A549 (cell line): Measurements from ENCODE around the gene THYN1. TPM values are rescaled to one million over a fixed set of nuclear protein-coding genes. Genes with fewer than 3 reads are reported as not detected.

ENCODE experiments used
- ATAC-seq, 2 experiments: fragments of 200-7000 bp in 1 of 2; fragments of >200 bp in 1 of 2; cut with Nextera tagmentation in 1 of 2; cut with Tn5 transposase in 1 of 2; 3 replicates each; pipeline versions ENCODE4 v1.8.0 to v1.9.1; 2018 to 2020; ENCODE audit warnings: mild to moderate bottlenecking in 1 of 2, moderate library complexity in 1 of 2
- CTCF ChIA-PET: fragments of 300-600 bp; sonication (Branson Sonifier 250); formaldehyde crosslinking; extraction: SDS; loops from one replicate; lab custom pipeline; 2021; ENCODE audit warnings: antibody characterized with exemption, inconsistent platforms; lab: Yijun Ruan, JAX
- POLR2A ChIA-PET: fragments of 350-600 bp; formaldehyde crosslinking; extraction: SDS; loops from one replicate; lab custom pipeline; 2021; ENCODE audit warnings: antibody characterized with exemption, inconsistent platforms; lab: Yijun Ruan, JAX
- DNase-seq, 2 experiments: peaks; one replicate each; pipeline versions ENCODE4 v3.0.0 to v3.0.0-alpha.2; 2011 to 2016; ENCODE audit warnings: low read depth in 1 of 2, low spot score in 1 of 2
- FAIRE-seq: peaks from 2 replicates; lab custom pipeline; 2011; peaks lifted over from hg19 to GRCh38; lab: Jason Lieb, UNC
- H3K27ac ChIP-seq, 2 experiments: fragments of >200 bp; sonication (Bioruptor Twin); formaldehyde crosslinking; 3 replicates each; pipeline ENCODE4 v1.5.1; 2016 to 2017
- H3K4me1 ChIP-seq: fragments of >200 bp; sonication (Bioruptor Twin); formaldehyde crosslinking; 3 replicates; pipeline ENCODE4 v1.6.1; 2016
- H3K4me2 ChIP-seq: fragments of >200 bp; sonication (Bioruptor Twin); formaldehyde crosslinking; 3 replicates; pipeline ENCODE4 v1.6.1; 2016
- H3K4me3 ChIP-seq: fragments of >200 bp; sonication (Bioruptor Twin); formaldehyde crosslinking; 3 replicates; pipeline ENCODE4 v1.5.1; 2016
- H3K9me3 ChIP-seq: fragments of >200 bp; sonication (Bioruptor Twin); formaldehyde crosslinking; 3 replicates; pipeline ENCODE4 v1.6.1; 2016
- BCL3 ChIP-seq: fragments of >200 bp; sonication (Bioruptor Twin); formaldehyde crosslinking; IDR thresholded peaks from 3 replicates; pipeline ENCODE4 v1.6.1; 2016
- CBX8 ChIP-seq: fragments of 200-600 bp; sonication (generic); IDR thresholded peaks from 2 replicates; pipeline ENCODE4 v1.6.1; 2016
- CTCF ChIP-seq: fragments of >200 bp; sonication (Bioruptor Twin); formaldehyde crosslinking; IDR thresholded peaks from 3 replicates; pipeline ENCODE4 v1.5.1; 2016
- E2F6 ChIP-seq: IDR thresholded peaks from 2 replicates; pipeline ENCODE4 v1.6.1; 2012; ENCODE audit warnings: low read depth, borderline replicate concordance
- FOSB ChIP-seq: fragments of 250-450 bp; sonication (Bioruptor Pico); IDR thresholded peaks from 2 replicates; pipeline ENCODE4 v1.5.0; 2020; ENCODE audit warnings: mild to moderate bottlenecking, moderate library complexity
- GATA3 ChIP-seq: IDR thresholded peaks from 2 replicates; pipeline ENCODE4 v1.6.1; 2012; ENCODE audit warnings: borderline replicate concordance
- HDAC2 ChIP-seq: fragments of 200-600 bp; sonication (generic); IDR thresholded peaks from 2 replicates; pipeline ENCODE4 v1.6.1; 2016
- HES2 ChIP-seq: fragments of >200 bp; sonication (Bioruptor Twin); formaldehyde crosslinking; IDR thresholded peaks from 2 replicates; pipeline ENCODE4 v1.6.1; 2016
- HOXB13 ChIP-seq: fragments of 250-450 bp; sonication (Bioruptor Pico); IDR thresholded peaks from 2 replicates; pipeline ENCODE4 v1.5.0; 2020; ENCODE audit warnings: low read depth, mild to moderate bottlenecking, moderate library complexity
- JUN ChIP-seq, 2 experiments: fragments of >200 bp; sonication (Bioruptor Twin); formaldehyde crosslinking; IDR thresholded peaks; 2 replicates in 1 of 2; 3 replicates in 1 of 2; pipeline ENCODE4 v1.6.1; 2016 to 2017
- MAFK ChIP-seq: fragments of 450-650 bp; IDR thresholded peaks from 2 replicates; pipeline ENCODE4 v1.6.1; 2014; ENCODE audit not compliant: partially characterized antibody
- MAZ ChIP-seq: fragments of 150-350 bp; IDR thresholded peaks from 2 replicates; pipeline ENCODE4 v1.6.1; 2014; ENCODE audit warnings: antibody characterized with exemption, low read depth, low read length, borderline replicate concordance
- NFE2L2 ChIP-seq: fragments of 150-350 bp; conservative IDR thresholded peaks from 2 replicates; pipeline ENCODE4 v1.6.1; 2014; ENCODE audit warnings: low read length
- NPAS2 ChIP-seq: fragments of 250-450 bp; sonication (Bioruptor Pico); IDR thresholded peaks from 2 replicates; pipeline ENCODE4 v1.8.0; 2022; ENCODE audit warnings: mild to moderate bottlenecking, moderate library complexity, borderline replicate concordance
- NR3C1 ChIP-seq: fragments of >200 bp; sonication (Bioruptor Twin); formaldehyde crosslinking; IDR thresholded peaks from 3 replicates; pipeline ENCODE4 v1.6.1; 2017
- RAD21 ChIP-seq, 2 experiments: fragments of >200 bp in 1 of 2; sonication (Bioruptor Twin) in 1 of 2; formaldehyde crosslinking in 1 of 2; IDR thresholded peaks in 1 of 2; conservative IDR thresholded peaks in 1 of 2; 2 replicates in 1 of 2; 3 replicates in 1 of 2; pipeline ENCODE4 v1.6.1; 2012 to 2018; ENCODE audit warnings: inconsistent platforms in 1 of 2
- REST ChIP-seq: fragments of 200-600 bp; sonication (generic); IDR thresholded peaks from 2 replicates; pipeline ENCODE4 v1.6.1; 2016; ENCODE audit warnings: antibody characterized with exemption, mild to moderate bottlenecking, moderate library complexity
- RFX5 ChIP-seq: fragments of 450-650 bp; IDR thresholded peaks from 2 replicates; pipeline ENCODE4 v1.7.1; 2014; ENCODE audit warnings: antibody characterized with exemption, mild to moderate bottlenecking, moderate library complexity
- SMC3 ChIP-seq: fragments of >200 bp; sonication (Bioruptor Twin); formaldehyde crosslinking; IDR thresholded peaks from 3 replicates; pipeline ENCODE4 v1.6.1; 2018; ENCODE audit warnings: inconsistent platforms
- SREBF2 ChIP-seq: fragments of 450-650 bp; IDR thresholded peaks from 2 replicates; pipeline ENCODE4 v1.6.1; 2014; ENCODE audit warnings: mild to moderate bottlenecking, moderate library complexity
- ZC3H11A ChIP-seq: fragments of 450-650 bp; IDR thresholded peaks from 2 replicates; pipeline ENCODE4 v1.6.1; 2014; ENCODE audit warnings: antibody characterized with exemption, mild to moderate bottlenecking
- ZNF302 ChIP-seq: fragments of 250-450 bp; sonication (Bioruptor Pico); IDR thresholded peaks from 2 replicates; pipeline ENCODE4 v1.9.0; 2021; ENCODE audit warnings: inconsistent platforms, mild to moderate bottlenecking, moderate library complexity
- WGBS: methylation state at CpG from one replicate; pipeline ENCODE4 v1.1.6; 2017; ENCODE audit errors: missing lambda C conversion rate; 5-methylcytosine and 5-hydroxymethylcytosine counted together
- polyA plus RNA-seq, 4 experiments: library from polyadenylated mRNA; depleted of rRNA in 3 of 4; stranded (reverse); fragments of >200 nt; fragmentation: RNase III in 1 of 4; extraction: RNeasy Plus Mini Kit Qiagen cat#74134 plus additional on column Dnase treatment in 1 of 4; gene quantifications; 2 replicates in 3 of 4; 3 replicates in 1 of 4; pipeline ENCODE4 v1.2.3, GENCODE V29; 2011 to 2017

The THYN1 gene
- polyA plus RNA-seq, 2 of the 4 experiments (the other 2 are of a cell fraction), result 20.8 to 27.9 TPM

- H3K27ac ChIP-seq, result no peak overlapping the region
- no peak overlapping the region for H3K4me2 ChIP-seq
- H3K4me3 ChIP-seq, result no peak overlapping the region
- ATAC-seq (no peak), DNase-seq (no peak), FAIRE-seq (no peak)
- no peaks in the 10 kb centered on the region for H3K9me3 ChIP-seq
- H3K4me1 ChIP-seq, result peaks cover 3% of the 10 kb centered on the region; the same call in 1 of the 3 replicates
- 43% methylated on average over 18 of the region's 18 CpGs for WGBS
- ChIA-PET POLR2A (no interaction called here), CTCF (no interaction called here)
- TF ChIP-seq E2F6, result no peak
- TF ChIP-seq MAZ, result no peak
- TF ChIP-seq SREBF2, result no peak
- TF ChIP-seq RAD21 (conservative IDR thresholded peaks at IDR 0.05 in 1 of 2, IDR thresholded peaks at IDR 0.05 in 1 of 2), result no peak
- TF ChIP-seq GATA3, result no peak
- no peak for TF ChIP-seq HDAC2
- no peak for TF ChIP-seq SMC3
- no peak for TF ChIP-seq JUN (IDR thresholded peaks at IDR 0.05)
Observed at GRCh38 chr11:134272381-134273316, 19.5 kb upstream of the THYN1 start.

- Histone ChIP-seq H3K27ac (no peak overlapping the region), H3K4me1 (peaks cover 3% of the 10 kb centered on the region; the same call in 1 of the 3 replicates), H3K4me3 (no peak overlapping the region), H3K9me3 (no peaks in the 10 kb centered on the region), H3K4me2 (no peak overlapping the region)
- 91% methylated on average over 3 of the region's 4 CpGs for WGBS
- ChIA-PET POLR2A (no interaction called here), CTCF (no interaction called here)
- TF ChIP-seq HOXB13 (no peak), NR3C1 (no peak), CBX8 (no peak), ZC3H11A (no peak), NFE2L2 (no peak), BCL3 (no peak), FOSB (CRISPR knock-in tag) (no peak), ZNF302 (CRISPR knock-in tag) (no peak), HES2 (no peak), CTCF (no peak), NPAS2 (no peak), REST (no peak), RFX5 (no peak), MAFK (no peak), SREBF2 (no peak)
- no peak for ATAC-seq
- no peak for FAIRE-seq
- no peak for DNase-seq
Observed at GRCh38 chr11:134271978-134272377, 18.8 kb upstream of the THYN1 start.
